T-helper 2 cell treated with Interferon-gamma antibody and Interleukin-4, amounts not matched to agents 5 μg/mL and 100 μg/mL, for 36 hours (primary cell): ENCODE results near the gene HECW1.

Source experiments
- DNase-seq: peaks from one replicate; pipeline ENCODE4 v3.0.0; 2021; ENCODE audit warnings: low spot score
- H3K27ac Mint-ChIP-seq: one replicate; pipeline ENCODE4 v1.8.0; 2021; ENCODE audit warnings: mild to moderate bottlenecking, mixed read lengths
- H3K27me3 Mint-ChIP-seq: one replicate; pipeline ENCODE4 v1.8.0; 2021; ENCODE audit warnings: low read depth, mixed read lengths
- H3K36me3 Mint-ChIP-seq: one replicate; pipeline ENCODE4 v1.8.0; 2021; ENCODE audit warnings: low read depth, mixed read lengths
- H3K4me1 Mint-ChIP-seq: one replicate; pipeline ENCODE4 v1.8.0; 2021; ENCODE audit warnings: low read depth, mixed read lengths
- H3K4me3 Mint-ChIP-seq: one replicate; pipeline ENCODE4 v1.8.0; 2022; ENCODE audit warnings: mild to moderate bottlenecking, moderate library complexity, mixed read lengths
- H3K9me3 Mint-ChIP-seq: one replicate; pipeline ENCODE4 v1.8.0; 2021; ENCODE audit warnings: mixed read lengths

Gene HECW1

DNA sequence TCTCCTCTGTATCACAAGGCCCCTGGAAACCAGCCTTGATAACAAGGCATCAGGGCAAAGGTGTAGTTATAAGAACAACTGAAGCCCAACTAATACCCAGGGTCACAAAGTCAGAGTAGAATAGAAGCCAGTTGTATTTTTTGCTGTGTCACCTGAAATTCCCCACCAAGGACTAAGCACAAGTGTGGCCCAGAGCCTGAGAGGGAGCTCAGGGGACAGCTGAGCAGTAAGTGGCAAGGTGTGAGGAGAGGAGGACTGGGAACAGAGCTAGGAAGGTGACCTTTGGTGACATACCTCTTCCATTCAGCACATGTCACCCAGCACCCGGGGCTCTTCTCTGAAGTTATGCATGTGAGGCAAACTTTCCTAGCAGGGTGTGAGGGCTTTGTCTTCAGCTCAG is 179.9 kb downstream of the HECW1 start:
- Mint-ChIP-seq H3K36me3 (no peaks in the 10 kb centered on the region), H3K27ac (no peak overlapping the region), H3K27me3 (peaks cover 15% of the 10 kb centered on the region), H3K9me3 (peaks cover 5% of the 10 kb centered on the region), H3K4me1 (no peaks in the 10 kb centered on the region), H3K4me3 (no peak overlapping the region)
- DNase-seq = no peak

DNA sequence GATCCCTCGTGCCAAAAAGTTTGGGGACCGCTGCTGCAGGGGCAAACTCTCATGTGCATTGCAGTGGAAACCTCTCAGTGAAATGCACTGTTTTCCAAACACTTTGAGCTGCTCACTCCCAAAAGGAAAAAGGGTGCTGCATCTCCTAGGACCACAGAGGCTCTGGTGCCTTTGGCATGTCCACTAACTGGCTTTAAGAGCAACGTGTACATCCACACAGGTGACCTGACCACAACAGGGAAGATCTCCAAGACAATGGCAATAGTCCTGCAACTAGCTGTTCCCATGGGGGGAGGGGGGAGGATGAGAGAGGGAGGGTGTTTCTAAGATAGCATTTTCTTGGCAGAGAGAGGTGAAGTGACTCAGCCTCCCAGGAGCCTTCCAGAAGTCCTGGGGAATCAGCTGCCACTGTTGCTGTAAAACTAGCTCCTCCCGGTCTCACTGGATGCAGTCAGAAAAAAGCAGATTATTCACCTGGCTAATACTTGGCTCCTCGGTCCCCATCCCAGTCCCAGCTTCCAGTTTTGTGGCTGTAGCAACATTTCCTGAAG is 181.7 kb downstream of the HECW1 start:
- Mint-ChIP-seq H3K27ac (no peak overlapping the region), H3K36me3 (no peaks in the 10 kb centered on the region), H3K27me3 (peaks cover 12% of the 10 kb centered on the region), H3K9me3 (peaks cover 5% of the 10 kb centered on the region), H3K4me3 (no peak overlapping the region), H3K4me1 (no peaks in the 10 kb centered on the region)
- no peak for DNase-seq

DNA sequence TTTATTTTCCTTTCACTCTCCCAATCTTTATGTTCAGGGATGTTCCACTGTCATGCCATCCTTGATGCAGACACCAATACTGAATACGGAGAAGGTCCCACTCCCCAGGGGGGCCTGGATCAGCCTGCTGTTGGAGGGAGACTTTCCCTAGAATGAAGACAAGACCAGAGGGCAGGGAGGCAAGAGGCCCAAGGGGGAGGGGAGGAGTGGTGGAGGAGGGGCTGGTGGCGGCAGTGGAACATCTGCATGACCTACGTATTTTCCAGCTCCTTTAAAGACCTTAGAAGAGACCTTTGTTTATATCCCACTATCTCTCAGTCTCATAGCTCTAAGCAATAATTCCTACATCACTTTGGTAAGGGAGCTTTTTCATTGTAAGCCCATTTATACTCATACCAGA is 183.0 kb downstream of the HECW1 start:
- no peak overlapping the region for H3K4me3 Mint-ChIP-seq
- H3K4me1 Mint-ChIP-seq = no peaks in the 10 kb centered on the region
- no peak overlapping the region for H3K27ac Mint-ChIP-seq
- H3K36me3 Mint-ChIP-seq = no peaks in the 10 kb centered on the region
- no peaks in the 10 kb centered on the region for H3K9me3 Mint-ChIP-seq
- peaks cover 16% of the 10 kb centered on the region for H3K27me3 Mint-ChIP-seq
- DNase-seq = no peak

DNA sequence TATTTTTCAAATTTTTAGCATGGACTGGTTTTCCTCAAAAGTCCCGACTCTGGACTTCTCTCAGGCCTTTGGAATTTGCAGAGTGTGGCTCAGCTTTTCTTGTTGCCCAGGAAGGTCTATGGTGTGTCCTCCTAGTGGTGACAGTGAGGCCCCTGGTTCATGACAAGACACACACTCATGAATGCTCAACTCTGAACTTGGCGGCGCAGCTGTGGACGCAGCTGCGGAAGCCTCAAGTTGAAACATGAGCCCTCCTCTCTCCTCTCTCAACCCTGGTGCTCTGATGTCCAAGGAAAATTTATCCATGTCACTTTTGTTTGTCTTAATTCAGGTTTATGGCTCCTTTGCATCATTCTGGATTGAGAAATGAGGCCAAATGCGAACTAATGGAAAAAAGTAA is 183.9 kb downstream of the HECW1 start:
- no peaks in the 10 kb centered on the region for H3K36me3 Mint-ChIP-seq
- H3K4me1 Mint-ChIP-seq = no peaks in the 10 kb centered on the region
- no peaks in the 10 kb centered on the region for H3K9me3 Mint-ChIP-seq
- no peak for DNase-seq
- peaks cover 16% of the 10 kb centered on the region for H3K27me3 Mint-ChIP-seq
- H3K27ac Mint-ChIP-seq = no peak overlapping the region
- H3K4me3 Mint-ChIP-seq = no peak overlapping the region

DNA sequence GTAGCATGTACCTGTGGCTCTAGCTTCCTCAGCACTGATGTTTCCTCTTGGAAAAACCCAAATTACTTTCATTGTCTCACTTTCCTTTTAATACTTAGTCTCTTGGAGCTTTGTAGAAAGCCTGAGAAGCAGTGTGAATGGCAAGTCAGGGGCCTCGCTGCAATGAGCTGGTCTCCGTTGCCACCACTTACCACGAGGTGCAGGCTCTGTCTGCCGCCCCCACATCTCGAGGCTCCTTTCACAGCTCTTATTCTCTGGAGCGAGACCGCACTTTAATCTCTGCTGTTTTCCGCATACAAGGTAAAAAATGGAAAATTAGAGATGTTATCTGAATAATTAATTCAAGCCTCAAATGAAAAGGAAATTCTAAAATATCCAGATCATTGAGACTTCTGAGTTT is 186.2 kb downstream of the HECW1 start:
- Mint-ChIP-seq H3K27ac (no peak overlapping the region), H3K4me3 (no peak overlapping the region), H3K9me3 (no peaks in the 10 kb centered on the region), H3K36me3 (no peaks in the 10 kb centered on the region), H3K4me1 (peaks cover 2% of the 10 kb centered on the region), H3K27me3 (peaks cover 16% of the 10 kb centered on the region)
- no peak for DNase-seq

DNA sequence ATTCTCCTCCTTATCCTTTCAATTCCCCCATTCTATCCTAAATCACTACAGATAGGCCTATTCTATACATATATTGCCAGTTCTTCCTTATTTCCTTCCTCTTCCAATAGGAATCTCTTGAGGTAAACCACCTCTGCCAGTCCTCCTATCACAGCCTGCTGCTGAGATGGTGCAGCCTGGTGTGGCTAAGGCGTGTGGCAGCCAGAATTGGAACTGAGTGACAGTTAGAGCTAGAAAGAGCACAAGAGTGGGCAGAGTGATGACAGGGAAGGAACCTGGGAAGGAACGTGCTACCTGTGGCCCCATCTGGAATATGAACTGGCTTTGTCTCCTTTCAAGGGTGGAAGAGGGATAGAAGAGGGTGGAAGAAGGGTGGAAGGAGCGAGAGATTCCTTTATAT is 187.7 kb downstream of the HECW1 start:
- H3K4me1 Mint-ChIP-seq = peaks cover 9% of the 10 kb centered on the region
- no peak for DNase-seq
- no peak overlapping the region for H3K4me3 Mint-ChIP-seq
- H3K27me3 Mint-ChIP-seq = peaks cover 18% of the 10 kb centered on the region
- H3K27ac Mint-ChIP-seq = no peak overlapping the region
- no peaks in the 10 kb centered on the region for H3K36me3 Mint-ChIP-seq
- H3K9me3 Mint-ChIP-seq = no peaks in the 10 kb centered on the region

DNA sequence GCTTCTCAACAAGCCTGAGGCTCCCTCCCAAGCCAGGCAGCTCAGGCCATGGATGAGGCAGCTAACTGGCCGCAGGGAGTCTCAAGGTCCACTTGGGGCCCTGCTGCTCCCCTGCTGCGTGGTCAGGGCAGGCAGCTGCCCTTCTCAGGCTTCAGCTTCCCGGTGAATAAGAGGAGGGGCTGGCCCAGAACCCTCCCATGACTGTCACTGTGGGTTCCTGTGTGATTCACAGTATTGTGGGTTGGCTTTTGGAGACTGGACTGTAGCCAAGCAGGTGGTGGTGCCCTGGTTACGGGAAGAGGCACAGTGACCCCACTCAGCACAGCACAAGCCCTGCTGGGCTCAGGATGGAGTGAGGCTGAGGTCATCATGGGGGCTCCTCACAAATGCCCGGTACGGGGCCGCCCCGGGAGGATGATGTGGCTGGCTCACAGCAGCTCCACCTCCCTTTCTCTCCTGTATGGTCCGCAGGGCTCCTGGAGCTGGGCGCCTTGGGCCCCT is 189.8 kb downstream of the HECW1 start:
- H3K4me3 Mint-ChIP-seq = no peak overlapping the region
- H3K36me3 Mint-ChIP-seq = no peaks in the 10 kb centered on the region
- peaks cover 7% of the 10 kb centered on the region for H3K27me3 Mint-ChIP-seq
- H3K9me3 Mint-ChIP-seq = no peaks in the 10 kb centered on the region
- no peak overlapping the region for H3K27ac Mint-ChIP-seq
- H3K4me1 Mint-ChIP-seq = peaks cover 12% of the 10 kb centered on the region
- no peak for DNase-seq

DNA sequence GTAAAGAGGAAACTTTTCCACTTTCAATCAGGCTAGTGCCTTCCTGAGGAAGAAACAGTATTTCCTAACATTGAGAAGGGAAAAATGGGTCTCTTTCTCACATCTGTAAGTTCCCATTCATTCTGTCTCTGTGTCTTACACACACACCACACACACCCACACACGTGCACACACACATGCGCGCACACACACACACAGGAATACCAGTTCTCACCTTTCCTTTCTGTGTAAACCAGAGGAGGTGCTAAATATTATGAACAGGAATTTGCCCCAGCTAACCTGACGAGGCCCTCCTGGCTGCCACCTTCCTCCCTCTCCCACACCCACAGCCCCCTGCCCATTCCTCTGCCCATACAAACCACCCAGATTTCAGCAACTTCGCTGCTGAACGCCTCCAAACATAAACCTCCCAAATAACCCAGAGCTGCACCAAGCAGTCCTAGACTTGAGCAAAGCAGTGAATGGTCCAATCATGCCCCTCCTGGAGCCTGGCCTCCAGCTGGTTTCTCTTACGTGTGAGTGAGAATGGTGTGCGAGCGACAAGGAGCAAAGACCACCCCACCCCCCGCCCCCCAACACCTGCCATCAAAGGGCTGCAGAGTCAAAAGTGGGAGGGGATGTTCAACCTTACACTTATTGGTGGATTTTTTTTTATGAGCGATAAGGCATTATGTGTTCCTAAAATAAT is 190.5 kb downstream of the HECW1 start:
- DNase-seq = no peak
- Mint-ChIP-seq H3K4me3 (no peak overlapping the region), H3K4me1 (peaks cover 12% of the 10 kb centered on the region), H3K27ac (no peak overlapping the region), H3K27me3 (peaks cover 7% of the 10 kb centered on the region), H3K9me3 (no peaks in the 10 kb centered on the region), H3K36me3 (no peaks in the 10 kb centered on the region)

DNA sequence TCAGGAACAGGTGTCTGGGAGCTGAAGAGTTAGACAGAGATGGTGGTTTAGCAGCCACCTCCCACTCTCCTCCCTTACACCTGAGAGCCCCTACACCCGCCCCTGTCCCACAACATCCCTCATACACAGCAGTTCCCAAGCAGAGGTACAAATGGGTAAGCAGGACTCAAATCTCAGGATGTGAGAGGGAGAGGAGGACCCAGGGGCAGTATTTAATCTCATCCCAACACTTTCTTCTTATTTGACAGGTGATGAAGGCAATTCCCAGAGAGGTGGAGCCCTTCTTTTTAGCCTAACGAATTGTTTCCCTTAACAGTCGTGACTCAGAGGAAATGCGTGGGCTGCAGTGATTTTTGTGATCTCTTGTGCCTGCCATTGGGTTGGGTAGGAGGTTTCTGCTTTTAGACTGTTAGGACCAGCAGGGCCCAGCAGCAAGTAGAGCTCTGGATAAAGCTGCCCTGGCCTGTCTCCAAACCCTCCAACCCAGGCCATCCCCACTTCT is 191.3 kb downstream of the HECW1 start:
- Mint-ChIP-seq H3K27me3 (peaks cover 7% of the 10 kb centered on the region), H3K4me3 (no peak overlapping the region), H3K9me3 (no peaks in the 10 kb centered on the region), H3K4me1 (peaks cover 12% of the 10 kb centered on the region), H3K27ac (no peak overlapping the region), H3K36me3 (no peaks in the 10 kb centered on the region)
- peak; percentile 50 for DNase-seq

DNA sequence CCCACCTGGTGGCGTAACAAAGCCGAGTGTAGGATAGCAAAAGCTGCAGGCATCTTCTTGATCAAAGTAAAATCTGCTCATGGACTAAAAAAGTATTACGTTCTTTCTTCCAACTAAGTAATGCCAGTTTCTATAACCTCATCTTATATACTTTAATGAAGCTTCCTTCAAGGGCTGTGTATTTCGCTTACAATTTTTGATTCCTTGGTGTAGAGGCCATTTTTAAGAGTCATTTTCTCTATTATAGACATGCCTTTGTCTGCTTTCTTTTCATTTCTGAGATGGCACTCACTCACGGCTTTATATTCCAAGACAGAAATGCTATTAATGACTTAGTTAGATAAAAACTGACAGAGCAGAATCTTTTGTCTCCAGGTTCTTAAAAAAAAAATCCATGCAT is 194.0 kb downstream of the HECW1 start:
- no peaks in the 10 kb centered on the region for H3K36me3 Mint-ChIP-seq
- peaks cover 3% of the 10 kb centered on the region for H3K27me3 Mint-ChIP-seq
- DNase-seq = no peak
- H3K4me3 Mint-ChIP-seq = no peak overlapping the region
- H3K4me1 Mint-ChIP-seq = peaks cover 12% of the 10 kb centered on the region
- H3K9me3 Mint-ChIP-seq = no peaks in the 10 kb centered on the region
- H3K27ac Mint-ChIP-seq = no peak overlapping the region

DNA sequence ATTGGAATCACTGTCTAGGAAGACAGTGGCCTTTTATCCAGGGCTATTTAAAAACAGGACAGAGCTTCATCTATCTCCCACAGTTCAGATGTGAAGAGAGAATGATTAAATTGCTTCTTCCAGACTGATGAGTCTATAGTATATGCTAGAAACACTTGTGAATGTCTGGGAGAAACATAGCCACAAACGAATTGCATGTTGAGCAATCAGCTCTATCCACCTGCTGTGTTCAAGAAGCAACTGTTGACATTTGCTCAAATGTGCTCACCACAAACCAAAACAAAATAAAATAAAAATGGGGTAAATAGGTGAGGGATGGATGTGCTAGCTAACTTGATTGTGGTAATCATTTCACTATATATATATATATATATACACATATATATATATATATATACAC is 195.1 kb downstream of the HECW1 start:
- Mint-ChIP-seq H3K27me3 (peaks cover 5% of the 10 kb centered on the region), H3K27ac (no peak overlapping the region), H3K36me3 (no peaks in the 10 kb centered on the region), H3K9me3 (no peaks in the 10 kb centered on the region), H3K4me1 (peaks cover 12% of the 10 kb centered on the region), H3K4me3 (no peak overlapping the region)
- no peak for DNase-seq

DNA sequence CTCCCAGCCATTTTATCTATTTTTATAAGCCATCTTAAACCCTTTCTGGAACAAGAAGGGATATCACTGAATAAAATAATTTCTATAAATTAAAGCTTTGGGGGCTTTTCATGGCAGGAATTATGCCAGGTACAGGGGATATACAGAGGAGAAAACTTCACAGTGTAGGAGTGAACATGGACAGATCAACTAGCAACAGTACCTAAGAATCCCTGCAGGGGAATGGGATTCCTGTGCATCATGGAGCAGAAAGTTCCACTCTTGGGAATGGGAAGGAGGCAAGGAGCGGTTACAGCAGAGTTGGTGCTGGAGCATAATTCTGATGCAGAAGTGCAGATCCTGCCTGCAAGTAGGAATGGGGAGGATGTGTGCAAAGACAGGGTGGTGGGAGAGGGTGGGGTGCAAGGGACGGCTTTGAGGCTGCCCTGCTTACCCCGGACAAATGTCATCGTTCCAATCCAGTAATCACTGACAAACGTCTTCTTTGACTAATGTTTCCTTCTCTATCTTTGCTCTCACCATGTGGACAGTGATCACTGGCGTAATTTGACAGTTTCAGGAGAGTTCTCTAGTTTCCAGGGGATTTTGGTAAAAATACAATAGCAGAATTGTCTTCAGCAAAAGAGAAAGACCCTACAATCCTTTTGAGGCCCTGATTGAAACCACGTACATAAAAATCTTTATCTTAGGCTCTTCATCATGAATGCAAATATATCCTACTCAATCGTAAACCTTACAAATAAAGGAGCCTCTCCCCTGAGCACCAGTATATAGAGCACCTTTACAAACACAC is 196.7 kb downstream of the HECW1 start:
- DNase-seq = no peak
- H3K4me1 Mint-ChIP-seq = peaks cover 12% of the 10 kb centered on the region
- no peak overlapping the region for H3K4me3 Mint-ChIP-seq
- H3K27ac Mint-ChIP-seq = no peak overlapping the region
- peaks cover 5% of the 10 kb centered on the region for H3K27me3 Mint-ChIP-seq
- H3K36me3 Mint-ChIP-seq = no peaks in the 10 kb centered on the region
- no peaks in the 10 kb centered on the region for H3K9me3 Mint-ChIP-seq

DNA sequence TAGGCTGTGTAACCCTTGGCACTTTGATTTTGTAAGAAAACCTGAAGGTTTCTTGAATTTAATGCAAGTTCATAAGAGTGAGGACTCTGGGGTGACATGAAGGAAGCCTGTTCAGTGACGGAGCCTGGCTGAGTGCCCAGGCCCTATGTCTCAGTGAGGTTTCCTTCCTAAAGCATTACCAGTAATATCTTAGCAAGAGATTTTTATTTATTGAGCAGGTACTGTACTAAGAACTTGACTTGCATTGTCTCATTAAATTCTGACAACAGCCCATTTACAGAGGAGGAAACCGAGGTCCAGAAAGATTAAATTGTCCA is 197.2 kb downstream of the HECW1 start:
- peaks cover 15% of the 10 kb centered on the region for H3K4me1 Mint-ChIP-seq
- DNase-seq = no peak
- no peak overlapping the region for H3K4me3 Mint-ChIP-seq
- no peaks in the 10 kb centered on the region for H3K36me3 Mint-ChIP-seq
- H3K9me3 Mint-ChIP-seq = no peaks in the 10 kb centered on the region
- H3K27me3 Mint-ChIP-seq = peaks cover 5% of the 10 kb centered on the region
- H3K27ac Mint-ChIP-seq = no peak overlapping the region

DNA sequence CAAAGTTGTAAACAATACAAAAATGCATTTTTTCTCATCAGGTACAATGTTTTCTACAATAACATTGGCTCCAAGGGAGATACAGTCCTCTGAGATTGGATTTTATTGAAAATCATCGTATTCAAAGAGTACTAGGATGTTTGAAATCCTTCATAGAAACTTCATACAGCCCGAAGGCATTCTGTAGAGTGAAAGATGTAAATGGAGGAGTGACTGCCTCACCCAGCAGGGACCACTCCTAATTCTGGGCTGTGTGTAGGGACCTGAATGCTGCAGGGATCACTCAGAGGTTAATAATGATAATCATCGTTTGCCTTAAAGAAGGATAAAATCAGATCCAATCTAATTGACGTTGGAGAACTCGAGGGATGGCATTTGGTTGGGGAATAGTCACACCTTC is 198.6 kb downstream of the HECW1 start:
- H3K36me3 Mint-ChIP-seq = no peaks in the 10 kb centered on the region
- H3K27me3 Mint-ChIP-seq = peaks cover 2% of the 10 kb centered on the region
- H3K9me3 Mint-ChIP-seq = no peaks in the 10 kb centered on the region
- H3K4me1 Mint-ChIP-seq = peaks cover 10% of the 10 kb centered on the region
- no peak for DNase-seq
- H3K27ac Mint-ChIP-seq = no peak overlapping the region
- no peak overlapping the region for H3K4me3 Mint-ChIP-seq
